ENCODE data around the gene HAGH.

HAGH gene

GRCh38 chr16:1822801-1823200, 3.8 kb downstream of the HAGH start:
- H3K4me3 ChIP-seq (ENCODE audit: low read length), result no peak overlapping the region
- no peak for DNase-seq (ENCODE audit: low read depth)
- TF ChIP-seq CTCF (conservative IDR thresholded peaks at IDR 0.05; ENCODE audit: low read depth, low read length), result no peak

GRCh38 chr16:1821861-1822611, 4.6 kb downstream of the HAGH start:
- H3K4me3 ChIP-seq (ENCODE audit: low read length), result no peak overlapping the region
- DNase-seq (ENCODE audit: low read depth), result no peak
- no peak for TF ChIP-seq CTCF (conservative IDR thresholded peaks at IDR 0.05; ENCODE audit: low read depth, low read length)

- no peak for TF ChIP-seq CTCF (conservative IDR thresholded peaks at IDR 0.05; ENCODE audit: low read depth, low read length)
- no peak overlapping the region for H3K4me3 ChIP-seq (ENCODE audit: low read length)
- DNase-seq (ENCODE audit: low read depth), result no peak
Measured at GRCh38 chr16:1820946-1821290, 5.7 kb downstream of the HAGH start.

GRCh38 chr16:1820096-1820945, 6.3 kb downstream of the HAGH start:
- TF ChIP-seq CTCF (conservative IDR thresholded peaks at IDR 0.05; ENCODE audit: low read depth, low read length), result no peak
- no peak for DNase-seq (ENCODE audit: low read depth)
- no peak overlapping the region for H3K4me3 ChIP-seq (ENCODE audit: low read length)

- no peak for TF ChIP-seq CTCF (conservative IDR thresholded peaks at IDR 0.05; ENCODE audit: low read depth, low read length)
- no peak overlapping the region for H3K4me3 ChIP-seq (ENCODE audit: low read length)
- no peak for DNase-seq (ENCODE audit: low read depth)
Measured at GRCh38 chr16:1819611-1820010, 7.0 kb downstream of the HAGH start.

DNA sequence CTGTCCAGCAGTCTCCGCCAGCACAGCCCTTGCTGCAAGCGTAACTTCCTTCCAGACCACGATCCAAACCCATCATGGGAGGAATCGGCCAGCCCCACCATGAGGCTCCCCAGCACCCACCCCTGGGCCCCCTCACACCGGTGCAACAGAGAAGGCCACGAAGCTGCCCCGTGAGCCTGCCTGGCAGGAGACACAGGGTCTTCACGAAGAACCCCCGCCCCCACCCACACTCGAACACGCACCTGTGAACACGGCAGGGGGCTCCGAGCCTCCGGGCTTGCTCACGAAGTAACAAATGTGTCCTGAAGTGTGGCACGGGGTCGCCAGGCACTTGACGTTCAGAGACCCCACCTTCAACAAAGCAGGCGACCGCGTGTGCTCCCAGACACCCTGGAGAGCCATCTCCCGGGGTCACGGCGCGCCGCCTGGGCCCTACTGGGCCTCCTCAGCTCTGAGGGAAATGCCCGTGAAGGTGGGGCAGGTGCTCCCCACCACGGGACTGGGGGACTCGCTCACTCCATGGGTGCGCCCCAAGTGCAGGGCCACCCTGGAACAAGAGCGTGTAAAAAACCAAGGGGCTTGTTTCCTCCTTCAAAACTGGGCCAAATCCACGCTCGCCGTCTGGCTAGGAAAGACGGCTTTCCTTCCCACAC, 7.6 kb downstream of the HAGH start:
- DNase-seq (ENCODE audit: low read depth), result no peak
- no peak overlapping the region for H3K4me3 ChIP-seq (ENCODE audit: low read length)
- TF ChIP-seq CTCF (conservative IDR thresholded peaks at IDR 0.05; ENCODE audit: low read depth, low read length), result no peak

Data from retinal pigment epithelial cell (primary cell).